IMR-90 (cell line): ENCODE measurements around the gene REEP2. TPM values are rescaled to one million over a fixed set of nuclear protein-coding genes. Genes with fewer than 3 reads are reported as not detected.

ENCODE experiments used
- ATAC-seq: fragments of 200-7000 bp; cut with Tn5 transposase; 2 replicates; pipeline ENCODE4 v1.9.1; 2020; ENCODE audit warnings: low read depth, mild to moderate bottlenecking, moderate library complexity
- BruUV-seq: library from RNA; stranded (reverse); fragments of 400-500 nt; replicated peaks from 2 replicates; lab custom pipeline; 2021; lab: Mats Ljungman, UMichigan
- CTCF ChIA-PET: fragments of 300-600 bp; formaldehyde crosslinking; extraction: SDS; loops from one replicate; lab custom pipeline; 2021; ENCODE audit warnings: antibody characterized with exemption; lab: Yijun Ruan, JAX
- POLR2A ChIA-PET: fragments of 300-600 bp; sonication (Branson Sonifier 250); formaldehyde crosslinking; loops from one replicate; lab custom pipeline; 2022; ENCODE audit warnings: antibody characterized with exemption; ENCODE audit not compliant: unreplicated experiment; lab: Charles Lee
- DNase-seq: peaks from one replicate; pipeline ENCODE4 v3.0.0; 2013
- H2AFZ ChIP-seq: replicated peaks from 2 replicates; pipeline ENCODE3; 2013; ENCODE audit warnings: low read length, mild to moderate bottlenecking; ENCODE audit not compliant: poor library complexity
- H2AK5ac ChIP-seq: 2 replicates; pipeline ENCODE4 v1.6.1; 2013; ENCODE audit warnings: low read depth, low read length, inconsistent platforms
- H2AK9ac ChIP-seq: replicated peaks from 2 replicates; pipeline ENCODE3; 2013; ENCODE audit warnings: mild to moderate bottlenecking, low read depth, low read length, moderate library complexity; ENCODE audit not compliant: poor library complexity
- H2BK120ac ChIP-seq: 2 replicates; pipeline ENCODE4 v1.6.1; 2013; ENCODE audit warnings: low read depth, low read length, inconsistent platforms
- H2BK15ac ChIP-seq: 3 replicates; pipeline ENCODE4 v1.6.1; 2013; ENCODE audit warnings: low read depth, low read length, inconsistent platforms
- H2BK20ac ChIP-seq: 2 replicates; pipeline ENCODE4 v1.6.1; 2013; ENCODE audit warnings: low read depth, mild to moderate bottlenecking, inconsistent platforms, low read length, moderate library complexity
- H2BK5ac ChIP-seq: 2 replicates; pipeline ENCODE4 v1.6.1; 2013; ENCODE audit warnings: mild to moderate bottlenecking, low read depth, low read length, inconsistent platforms; ENCODE audit not compliant: poor library complexity, severe bottlenecking
- H3K14ac ChIP-seq: replicated peaks from 2 replicates; pipeline ENCODE4 v1.6.1; 2013; ENCODE audit warnings: low read depth, low read length, inconsistent platforms
- H3K18ac ChIP-seq: 2 replicates; pipeline ENCODE4 v1.6.1; 2013; ENCODE audit warnings: low read depth, low read length, control low read depth
- H3K23ac ChIP-seq: 2 replicates; pipeline ENCODE4 v1.6.1; 2013; ENCODE audit warnings: low read depth, low read length, inconsistent platforms
- H3K27ac ChIP-seq: 2 replicates; pipeline ENCODE4 v1.5.1; 2013; ENCODE audit warnings: mild to moderate bottlenecking, control low read depth, low read length; ENCODE audit not compliant: insufficient read depth
- H3K27me3 ChIP-seq: 2 replicates; pipeline ENCODE4 v1.6.1; 2013; ENCODE audit warnings: low read length; ENCODE audit not compliant: control insufficient read depth, insufficient read depth
- H3K36me3 ChIP-seq: 2 replicates; pipeline ENCODE4 v1.6.1; 2013; ENCODE audit warnings: low read length, mixed read lengths; ENCODE audit not compliant: control insufficient read depth, insufficient read depth
- H3K4ac ChIP-seq: 2 replicates; pipeline ENCODE4 v1.6.1; 2013; ENCODE audit warnings: low read depth, low read length, inconsistent platforms
- H3K4me1 ChIP-seq: 2 replicates; pipeline ENCODE4 v1.6.1; 2013; ENCODE audit warnings: low read length, mixed read lengths; ENCODE audit not compliant: control insufficient read depth, insufficient read depth
- H3K4me2 ChIP-seq: 2 replicates; pipeline ENCODE4 v1.6.1; 2013; ENCODE audit warnings: low read depth, mild to moderate bottlenecking, control low read depth, low read length, moderate library complexity
- H3K4me3 ChIP-seq: 2 replicates; pipeline ENCODE4 v1.5.1; 2013; ENCODE audit warnings: low read depth, mild to moderate bottlenecking, control low read depth, low read length, moderate library complexity; ENCODE audit not compliant: insufficient read depth
- H3K56ac ChIP-seq: 2 replicates; pipeline ENCODE4 v1.6.1; 2013; ENCODE audit warnings: low read length, inconsistent platforms; ENCODE audit not compliant: insufficient read depth; ENCODE audit errors: extremely low read depth
- H3K79me1 ChIP-seq, 2 experiments: 2 replicates each; pipeline ENCODE4 v1.6.1; 2013; ENCODE audit warnings: low read length in 2 of 2, inconsistent platforms in 1 of 2, low read depth in 1 of 2
- H3K9ac ChIP-seq: 2 replicates; pipeline ENCODE4 v1.6.1; 2013; ENCODE audit warnings: low read depth, low read length, control low read depth
- H3K9me1 ChIP-seq: 2 replicates; pipeline ENCODE4 v1.6.1; 2013; ENCODE audit warnings: low read length, inconsistent platforms; ENCODE audit not compliant: insufficient read depth
- H3K9me3 ChIP-seq: 2 replicates; pipeline ENCODE4 v1.6.1; 2013; ENCODE audit warnings: low read length; ENCODE audit not compliant: control insufficient read depth, insufficient read depth
- H4K20me1 ChIP-seq: 2 replicates; pipeline ENCODE4 v1.6.1; 2013; ENCODE audit warnings: low read length, inconsistent platforms; ENCODE audit not compliant: insufficient read depth
- H4K5ac ChIP-seq: 2 replicates; pipeline ENCODE4 v1.6.1; 2013; ENCODE audit warnings: mild to moderate bottlenecking, low read depth, low read length, control low read depth
- H4K8ac ChIP-seq, 2 experiments: 2 replicates each; pipeline ENCODE4 v1.6.1; 2013; ENCODE audit warnings: low read depth in 2 of 2, low read length in 2 of 2, control low read depth in 1 of 2, inconsistent platforms in 1 of 2
- H4K91ac ChIP-seq: 2 replicates; pipeline ENCODE4 v1.6.1; 2013; ENCODE audit warnings: low read depth, low read length, inconsistent platforms; ENCODE audit not compliant: insufficient read depth
- BHLHE40 ChIP-seq: fragments of 150-350 bp; IDR thresholded peaks from 2 replicates; pipeline ENCODE4 v1.6.1; 2016; ENCODE audit warnings: mild to moderate bottlenecking, low read depth, low read length
- CHD1 ChIP-seq: IDR thresholded peaks from 2 replicates; pipeline ENCODE4 v1.6.1; 2012; ENCODE audit warnings: low read depth, low read length, improper control_type of control experiment
- FOS ChIP-seq: fragments of 150-350 bp; IDR thresholded peaks from 2 replicates; pipeline ENCODE4 v1.6.1; 2016; ENCODE audit warnings: low read depth, low read length
- MAFK ChIP-seq: IDR thresholded peaks from 2 replicates; pipeline ENCODE4 v1.6.1; 2012; ENCODE audit warnings: low read depth, low read length, improper control_type of control experiment
- MXI1 ChIP-seq: IDR thresholded peaks from 2 replicates; pipeline ENCODE4 v1.6.1; 2012; ENCODE audit warnings: low read depth, mild to moderate bottlenecking, low read length, moderate library complexity, borderline replicate concordance
- POLR2A ChIP-seq: IDR thresholded peaks from 2 replicates; pipeline ENCODE4 v1.6.1; 2012; ENCODE audit warnings: mild to moderate bottlenecking, low read depth, low read length
- RAD21 ChIP-seq: IDR thresholded peaks from 2 replicates; pipeline ENCODE4 v1.6.1; 2012; ENCODE audit warnings: low read length, improper control_type of control experiment
- RCOR1 ChIP-seq: IDR thresholded peaks from 2 replicates; pipeline ENCODE4 v1.6.1; 2012; ENCODE audit warnings: mild to moderate bottlenecking, low read length, improper control_type of control experiment; ENCODE audit not compliant: insufficient replicate concordance
- RFX5 ChIP-seq: IDR thresholded peaks from 2 replicates; pipeline ENCODE4 v1.8.0; 2012; ENCODE audit warnings: low read depth, mild to moderate bottlenecking, low read length, moderate library complexity
- WGBS, 2 experiments: methylation state at CpG; one replicate each; pipeline versions ENCODE4 v1.1.5 to v1.1.7; 2013; ENCODE audit warnings: missing lambda C conversion rate in 2 of 2; ENCODE audit not compliant: insufficient read length in 1 of 2; ENCODE audit errors: extremely low coverage in 2 of 2; 5-methylcytosine and 5-hydroxymethylcytosine counted together
- dilution Hi-C: fragments of 300-500 bp; cut with HindIII; formaldehyde crosslinking; loops from one replicate; pipeline ENCODE4 v1.14.3; 2018; ENCODE audit warnings: low sequenced_read_pairs; ENCODE audit not compliant: unreplicated experiment
- in situ Hi-C: fragments of 300-500 bp; cut with MboI; formaldehyde crosslinking; loops from 3 replicates; pipeline ENCODE4 v1.14.3; 2019; ENCODE audit warnings: low sequenced_read_pairs, inconsistent platforms, mixed read lengths
- intact Hi-C: fragments of 100-400 bp; cut with micrococcal nuclease; formaldehyde crosslinking; loops from 2 replicates; pipeline ENCODE4 v1.10.0; 2022
- polyA plus RNA-seq, 3 experiments: library from polyadenylated mRNA; depleted of rRNA; stranded (reverse); fragments of >200 nt; gene quantifications; 2 replicates each; pipeline ENCODE4 v1.2.3, GENCODE V29; 2012; ENCODE audit warnings: low replicate concordance in 1 of 3
- total RNA-seq: library from RNA; depleted of rRNA; stranded (reverse); fragments of >200 nt; gene quantifications from 2 replicates; pipeline ENCODE4 v1.2.3, GENCODE V29; 2012
- TF ChIP-seq, protein P1 (sequence below): fragments of 150-350 bp; IDR thresholded peaks from 2 replicates; pipeline ENCODE4 v1.6.1; 2016; ENCODE audit warnings: low read depth, mild to moderate bottlenecking, low read length, moderate library complexity, borderline replicate concordance
- TF ChIP-seq, protein P2 (sequence below): fragments of 150-350 bp; IDR thresholded peaks from 2 replicates; pipeline ENCODE4 v1.6.1; 2017; ENCODE audit warnings: mild to moderate bottlenecking, antibody characterized with exemption, low read length, low read depth

REEP2 gene
- total and polyA plus RNA-seq, 2 of the 4 experiments (the other 2 are of a cell fraction) = 12.4 to 17.0 TPM

DNA sequence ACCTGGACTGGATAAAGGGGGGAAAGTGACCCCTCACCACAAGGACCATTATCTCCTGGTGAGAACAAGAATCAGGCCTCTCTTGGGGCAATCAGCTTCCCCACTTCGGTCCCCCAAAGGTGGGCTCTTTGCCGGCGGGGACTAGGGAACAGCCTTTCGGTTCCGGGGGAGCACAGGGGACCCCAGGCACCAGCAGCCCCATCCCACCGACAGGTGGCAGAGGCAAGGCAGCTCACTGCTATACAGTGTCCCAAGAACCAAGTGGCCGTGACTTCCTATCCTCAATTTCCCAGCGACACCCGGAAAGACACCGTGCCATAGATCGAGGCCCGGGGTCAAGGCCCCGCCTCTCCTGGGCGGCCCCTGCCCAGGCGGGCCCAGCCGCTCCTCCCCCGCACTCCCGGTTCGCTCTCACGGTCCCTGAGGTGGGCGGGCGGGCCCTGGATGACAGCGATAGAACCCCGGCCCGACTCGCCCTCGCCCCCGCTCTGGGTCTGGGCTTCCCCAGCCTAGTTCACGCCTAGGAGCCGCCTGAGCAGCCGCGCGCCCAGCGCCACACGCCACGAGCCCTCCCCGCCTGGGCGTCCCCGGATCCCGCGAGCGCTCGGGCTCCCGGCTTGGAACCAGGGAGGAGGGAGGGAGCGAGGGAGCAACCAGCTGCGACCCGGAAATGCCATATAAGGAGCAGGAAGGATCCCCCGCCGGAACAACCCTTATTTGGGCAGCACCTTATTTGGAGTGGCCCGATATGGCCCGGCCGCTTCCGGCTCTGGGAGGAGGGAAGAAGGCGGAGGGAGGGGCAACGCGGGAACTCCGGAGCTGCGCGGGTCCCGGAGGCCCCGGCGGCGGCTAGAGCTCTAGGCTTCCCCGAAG is 25.8 kb downstream of the REEP2 start:
- Histone ChIP-seq H3K27me3 (no peaks in the 10 kb centered on the region), H3K23ac (peak overlapping the region; percentile 74; the same call in 1 of the 2 replicates), H3K56ac (peak overlapping the region; percentile 88), H2AK5ac (peak overlapping the region; percentile 86), H3K9me3 (no peaks in the 10 kb centered on the region), H3K4ac (peak overlapping the region; percentile 89), H4K20me1 (peaks cover 42% of the 10 kb centered on the region), H3K4me2 (peak overlapping the region; percentile 79), H2BK120ac (peak overlapping the region; percentile 52; the same call in 1 of the 2 replicates), H4K8ac (peak overlapping the region; percentile 59 to 94), H3K14ac (peak overlapping the region; percentile 71), H2BK5ac (peak overlapping the region; percentile 78), H4K5ac (peak overlapping the region; percentile 4; the same call in 1 of the 2 replicates), H2AK9ac (peak overlapping the region; percentile 98), H3K27ac (peak overlapping the region; percentile 88), H3K18ac (peak overlapping the region; percentile 12; the same call in 1 of the 2 replicates), H3K4me1 (peaks cover 12% of the 10 kb centered on the region; the same call in 1 of the 2 replicates), H4K91ac (peak overlapping the region; percentile 75), H2AFZ (peak overlapping the region; percentile 100), H3K9ac (peak overlapping the region; percentile 65), H3K36me3 (peaks cover 18% of the 10 kb centered on the region), H2BK15ac (peak overlapping the region; percentile 48; the same call in 1 of the 3 replicates), H2BK20ac (no peak overlapping the region), H3K4me3 (peak overlapping the region; percentile 66), H3K9me1 (peaks cover 19% of the 10 kb centered on the region), H3K79me1 (peaks cover 13 to 38% of the 10 kb centered on the region in 2 experiments)
- no peak for TF ChIP-seq MXI1
- TF ChIP-seq MAFK = no peak
- TF ChIP-seq CHD1 = no peak
- TF ChIP-seq, protein P1, sequence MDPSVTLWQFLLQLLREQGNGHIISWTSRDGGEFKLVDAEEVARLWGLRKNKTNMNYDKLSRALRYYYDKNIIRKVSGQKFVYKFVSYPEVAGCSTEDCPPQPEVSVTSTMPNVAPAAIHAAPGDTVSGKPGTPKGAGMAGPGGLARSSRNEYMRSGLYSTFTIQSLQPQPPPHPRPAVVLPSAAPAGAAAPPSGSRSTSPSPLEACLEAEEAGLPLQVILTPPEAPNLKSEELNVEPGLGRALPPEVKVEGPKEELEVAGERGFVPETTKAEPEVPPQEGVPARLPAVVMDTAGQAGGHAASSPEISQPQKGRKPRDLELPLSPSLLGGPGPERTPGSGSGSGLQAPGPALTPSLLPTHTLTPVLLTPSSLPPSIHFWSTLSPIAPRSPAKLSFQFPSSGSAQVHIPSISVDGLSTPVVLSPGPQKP = peak; percentile 100
- peak; percentile 34 for TF ChIP-seq BHLHE40
- TF ChIP-seq RCOR1 = no peak
- no peak; the same call in 1 of the 2 replicates for TF ChIP-seq FOS
- no peak for TF ChIP-seq POLR2A
- no peak for TF ChIP-seq RFX5
- TF ChIP-seq RAD21 = no peak
- TF ChIP-seq, protein P2, sequence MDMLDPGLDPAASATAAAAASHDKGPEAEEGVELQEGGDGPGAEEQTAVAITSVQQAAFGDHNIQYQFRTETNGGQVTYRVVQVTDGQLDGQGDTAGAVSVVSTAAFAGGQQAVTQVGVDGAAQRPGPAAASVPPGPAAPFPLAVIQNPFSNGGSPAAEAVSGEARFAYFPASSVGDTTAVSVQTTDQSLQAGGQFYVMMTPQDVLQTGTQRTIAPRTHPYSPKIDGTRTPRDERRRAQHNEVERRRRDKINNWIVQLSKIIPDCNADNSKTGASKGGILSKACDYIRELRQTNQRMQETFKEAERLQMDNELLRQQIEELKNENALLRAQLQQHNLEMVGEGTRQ = 0 out of 2 replicates have a peak, but pooled peaks have one; percentile 40
- BruUV-seq = no TSS peak
- ChIA-PET POLR2A (interaction anchor here (0.5 to 1.4 kb wide), 5 partner anchors 13 to 83 kb away, joined by 3 to 7 read pairs (median 6); partner anchors contain the start of gene ETF1), CTCF (interaction anchor here (0.5 to 2.2 kb wide), 11 partner anchors 9 to 89 kb away, joined by 3 to 10 read pairs (median 3); no protein-coding TSS in a partner anchor)
- intact Hi-C loops = loop anchor here (1.0 kb wide), 2 partner anchors 14 to 79 kb away; partner anchors contain the start of gene ETF1
- ATAC-seq (peak; percentile 62), DNase-seq (peak; percentile 98)
- dilution Hi-C loops = no loop called here
- in situ Hi-C loops = no loop called here
- WGBS, 2 experiments = 0% methylated on average over 24 of the region's 64 CpGs; no CpG with 5 or more reads in 1 of the 2 experiments
